Right cardiac atrium (tissue), 5 donors: ENCODE measurements around the gene SERPINB8. TPM values are rescaled to one million over a fixed set of nuclear protein-coding genes. Genes with fewer than 3 reads are reported as not detected.
A peak's percentile ranks its signal among the peaks of the same experiment; 100 is the strongest.
"Not testable (repeated sequence)": the region's sequence is repeated elsewhere in the genome, so short reads cannot be mapped to it uniquely, and the experiment has no call there.

Experiments used
- ATAC-seq, 2 donors: fragments of 200-7000 bp; cut with Tn5 transposase; one replicate each; pipeline versions ENCODE4 v1.8.0 to v1.9.1; 2020; ENCODE audit warnings: moderate library complexity in 2 of 2, mild to moderate bottlenecking in 1 of 2
- DNase-seq, 3 donors: peaks; one replicate each; pipeline ENCODE4 v3.0.0-alpha.2; 2020
- H3K27ac ChIP-seq: one replicate; pipeline ENCODE4 v1.5.1; 2013; ENCODE audit warnings: mild to moderate bottlenecking, low read length, control low read depth, moderate library complexity
- H3K27me3 ChIP-seq: one replicate; pipeline ENCODE4 v1.6.1; 2013; ENCODE audit not compliant: control insufficient read depth, insufficient read depth
- H3K4me1 ChIP-seq: one replicate; pipeline ENCODE4 v1.6.1; 2013; ENCODE audit warnings: low read length; ENCODE audit not compliant: control insufficient read depth, insufficient read depth
- H3K4me3 ChIP-seq: one replicate; pipeline ENCODE4 v1.5.1; 2013; ENCODE audit warnings: low read length, control low read depth
- H3K9me3 ChIP-seq: one replicate; pipeline ENCODE4 v1.6.1; 2013; ENCODE audit warnings: low read length; ENCODE audit not compliant: control insufficient read depth
- WGBS: extraction: QIAGEN DNeasy Blood & Tissue Kit; methylation state at CpG from one replicate; pipeline ENCODE4 v1.1.7; 2013; 5-methylcytosine and 5-hydroxymethylcytosine counted together
- intact Hi-C, 4 donors: fragments of 100-400 bp; cut with DNase I; formaldehyde crosslinking; loops; one replicate each; pipeline versions ENCODE4 v1.11.0 to v1.14.0; 2022 to 2023
- polyA plus RNA-seq: library from polyadenylated mRNA; stranded (reverse); fragments of 200-250 nt; gene quantifications from one replicate; pipeline ENCODE4 v1.2.3, GENCODE V29; 2013
- total RNA-seq, 4 donors: library from RNA; stranded (reverse); fragmentation: NEBNext Ultra II Directional; extraction: Animal tissue kit (Norgen Biotek cat#: 25700); gene quantifications; one replicate each; pipeline ENCODE4 v1.2.1, GENCODE V29; 2021
- donor health status: healthy with polysubstance abuse.
- donor health status: DM: no; HTN: yes; CAD: no.
- donor health status: DM: no; HTN: no; CAD: no.
- donor health status: DM: no; HTN: yes; CAD: no; lungs with severe emphysema.
- donor health status: DM: yes; HTN: yes; CAD: no.

Gene SERPINB8
- total and polyA plus RNA-seq, 5 donors, result 1.9 to 9.6 (median 5.5) TPM

DNA sequence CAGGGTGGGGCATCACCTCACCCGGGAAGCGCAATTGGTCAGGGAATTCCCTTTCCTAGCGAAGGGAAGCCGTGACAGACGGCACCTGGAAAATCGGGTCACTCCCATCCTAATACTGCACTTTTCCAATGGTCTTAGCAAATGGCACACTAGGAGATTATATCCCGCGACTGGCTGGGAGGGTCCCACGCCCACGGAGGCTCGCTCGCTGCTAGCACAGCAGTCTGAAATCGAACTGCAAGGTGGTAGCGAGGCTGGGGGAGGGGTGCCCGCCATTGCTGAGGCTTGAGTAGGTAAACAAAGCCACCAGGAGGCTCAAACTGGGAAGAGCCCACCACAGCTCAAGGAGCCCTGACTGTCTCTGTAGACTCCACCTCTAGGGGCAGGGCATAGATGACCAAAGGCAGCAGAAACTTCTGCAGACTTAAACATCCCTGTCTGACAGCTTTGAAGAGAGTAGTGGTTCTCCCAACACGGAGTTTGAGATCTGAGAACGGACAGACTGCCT, 29.3 kb upstream of the SERPINB8 start:
- H3K27ac ChIP-seq, intact Hi-C loops, ATAC-seq, DNase-seq, H3K9me3 ChIP-seq, H3K4me3 ChIP-seq, H3K4me1 ChIP-seq, H3K27me3 ChIP-seq: not testable (repeated sequence)
- WGBS, result 74% methylated on average over 17 of the region's 17 CpGs

GRCh38 chr18:63947051-63947790, 22.7 kb upstream of the SERPINB8 start:
- DNase-seq (no peak), ATAC-seq (no peak)
- no peak overlapping the region for H3K27ac ChIP-seq
- intact Hi-C loops, result no loop called here
- WGBS, result 90% methylated on average over 3 of the region's 3 CpGs
- H3K4me3 ChIP-seq, result no peak overlapping the region
- H3K27me3 ChIP-seq, result no peaks in the 10 kb centered on the region
- no peaks in the 10 kb centered on the region for H3K9me3 ChIP-seq
- no peaks in the 10 kb centered on the region for H3K4me1 ChIP-seq

DNA sequence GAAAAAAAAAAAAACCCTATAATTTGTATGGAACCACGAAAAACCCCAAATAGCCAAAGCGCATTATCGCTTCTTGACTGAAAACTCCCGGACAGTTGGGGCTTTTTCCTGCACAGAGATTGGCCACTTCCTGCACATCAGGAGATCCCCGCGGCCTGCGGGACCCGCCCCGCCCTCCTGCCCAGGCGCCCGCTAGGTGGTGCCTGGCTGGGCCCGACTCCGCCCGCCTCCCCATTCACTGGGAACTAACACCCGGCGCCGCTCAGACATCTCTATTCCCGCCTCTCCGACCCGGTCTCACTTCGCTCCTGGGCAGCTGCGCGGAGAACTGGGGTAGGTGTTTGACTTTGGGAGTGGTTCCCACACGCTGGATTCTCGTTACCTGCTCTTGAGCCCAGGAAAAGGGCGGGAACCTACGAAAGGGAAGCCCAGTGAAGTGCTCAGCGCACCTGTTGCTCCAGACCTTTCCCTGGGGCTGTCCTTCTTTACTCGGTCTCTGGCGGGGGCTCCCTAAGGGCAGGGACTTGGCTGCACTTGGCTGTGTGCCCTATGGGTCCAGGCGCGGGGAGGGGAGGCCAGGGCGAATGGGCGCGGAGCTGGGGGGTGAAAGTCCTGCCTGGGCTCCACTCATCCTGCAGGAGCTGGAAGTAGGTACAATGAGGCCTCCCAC, 20.7 kb upstream of the SERPINB8 start, which contains the start of gene HMSD:
TSS of gene HMSD (plus strand) at position 234 of the 670 bp plus-strand sequence. CDS start 4,155 bp downstream, outside the sequence.
- H3K9me3 ChIP-seq, result no peaks in the 10 kb centered on the region
- H3K27ac ChIP-seq, result no peak within 1 kb of the TSS
- WGBS, result 12% methylated on average over 35 of the region's 35 CpGs
- intact Hi-C loops, result no loop called here
- peak within 1 kb of the TSS; percentile 53 for H3K4me3 ChIP-seq
- no peaks in the 10 kb centered on the region for H3K4me1 ChIP-seq
- H3K27me3 ChIP-seq, result no peaks in the 10 kb centered on the region
- DNase-seq (peak; percentile 62 to 82 (median 80)), ATAC-seq (peak; percentile 91 to 95)

DNA sequence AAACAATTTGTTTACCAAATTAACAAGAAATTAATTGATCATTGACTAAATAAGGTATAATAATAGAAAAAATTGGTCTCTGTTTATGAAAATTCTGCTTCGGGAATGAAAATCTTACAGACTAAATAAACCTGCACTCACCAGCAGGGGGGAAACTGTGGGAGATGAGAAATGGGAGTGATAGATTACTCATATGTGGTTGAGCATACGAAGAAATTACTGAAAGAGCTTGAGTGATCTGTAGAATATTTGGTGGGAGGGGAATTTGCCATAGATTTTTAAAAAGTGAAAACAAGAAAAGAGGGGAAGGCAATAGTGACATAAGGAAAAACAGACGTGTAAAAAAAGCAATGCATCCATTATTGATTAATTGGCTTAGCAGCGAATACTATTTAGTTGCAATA, 18.6 kb upstream of the SERPINB8 start:
- Histone ChIP-seq H3K27ac (no peak overlapping the region), H3K4me3 (no peak overlapping the region), H3K27me3 (no peaks in the 10 kb centered on the region), H3K4me1 (no peaks in the 10 kb centered on the region), H3K9me3 (no peaks in the 10 kb centered on the region)
- no peak for ATAC-seq
- intact Hi-C loops, result no loop called here
- no peak for DNase-seq
- 81% methylated on average over 4 of the region's 4 CpGs for WGBS

DNA sequence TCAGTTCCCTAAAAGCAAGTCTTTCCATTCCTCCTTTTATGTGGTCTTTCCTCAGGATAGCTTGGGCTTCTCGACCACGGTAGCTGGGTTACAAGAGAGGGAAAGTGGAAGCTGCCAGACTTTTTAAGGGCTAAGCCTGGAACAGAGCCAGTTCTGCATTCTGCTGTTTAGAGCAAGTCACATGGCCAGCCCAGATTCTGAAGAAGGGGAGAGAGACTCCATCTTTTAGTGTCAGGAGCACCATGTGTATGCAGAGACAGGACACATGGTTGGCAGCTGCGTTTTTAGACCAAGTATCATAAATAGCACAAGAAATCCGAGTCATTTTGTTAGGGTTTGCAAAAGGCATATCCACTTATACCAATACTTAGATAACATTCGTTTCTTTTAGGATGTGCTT, 16.1 kb upstream of the SERPINB8 start:
- Histone ChIP-seq H3K27ac (no peak overlapping the region), H3K4me1 (no peaks in the 10 kb centered on the region), H3K4me3 (no peak overlapping the region), H3K27me3 (no peaks in the 10 kb centered on the region), H3K9me3 (no peaks in the 10 kb centered on the region)
- no peak for ATAC-seq
- no peak for DNase-seq
- 42% methylated on average over 5 of the region's 5 CpGs for WGBS
- intact Hi-C loops, result no loop called here

DNA sequence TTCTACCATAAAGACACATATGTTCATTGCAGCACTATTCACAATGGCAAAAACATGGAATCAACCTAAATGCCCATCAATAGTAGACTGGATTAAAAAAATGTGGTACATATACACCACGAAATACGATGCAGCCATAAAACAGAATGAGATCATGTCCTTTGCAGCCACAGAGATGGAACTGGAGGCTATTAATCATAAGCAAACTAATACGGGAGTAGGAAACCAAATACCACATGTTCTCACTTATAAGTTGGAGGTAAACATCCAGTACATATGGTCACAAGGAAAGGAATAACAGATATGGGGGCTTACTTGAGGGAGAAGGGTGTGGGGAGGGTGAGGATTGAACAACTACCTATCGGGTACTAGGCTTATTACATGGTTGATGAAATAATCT, 13.1 kb upstream of the SERPINB8 start:
- WGBS, result 78% methylated on average over 4 of the region's 4 CpGs
- H3K4me1 ChIP-seq, result no peaks in the 10 kb centered on the region
- ATAC-seq (no peak), DNase-seq (no peak)
- no peak overlapping the region for H3K4me3 ChIP-seq
- no peak overlapping the region for H3K27ac ChIP-seq
- intact Hi-C loops, result no loop called here
- H3K27me3 ChIP-seq, result no peaks in the 10 kb centered on the region
- no peaks in the 10 kb centered on the region for H3K9me3 ChIP-seq

DNA sequence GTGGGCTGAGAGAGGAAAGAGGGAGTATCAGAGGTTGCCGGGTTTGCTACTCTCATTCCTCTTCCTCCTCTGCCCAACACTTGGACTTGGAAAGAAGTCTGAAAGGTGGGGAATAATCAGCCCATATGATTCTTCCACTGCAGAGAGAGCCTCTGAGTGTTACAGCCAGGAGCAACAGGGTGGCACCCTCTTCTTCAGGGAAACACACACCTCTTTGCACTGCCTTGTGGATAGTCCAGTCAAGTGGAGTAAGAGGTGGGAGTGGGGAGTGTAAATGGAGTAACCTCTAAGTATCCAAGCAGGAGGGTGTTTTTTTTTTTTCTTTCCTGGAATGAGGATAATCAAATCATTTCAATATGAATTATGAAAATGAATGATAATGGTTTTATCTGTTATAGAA, 9.0 kb upstream of the SERPINB8 start:
- Histone ChIP-seq H3K27ac (no peak overlapping the region), H3K9me3 (no peaks in the 10 kb centered on the region), H3K4me3 (no peak overlapping the region), H3K27me3 (no peaks in the 10 kb centered on the region), H3K4me1 (no peaks in the 10 kb centered on the region)
- WGBS, result 44% methylated on average over 1 of the region's 1 CpG
- no peak for DNase-seq
- ATAC-seq, result no peak
- intact Hi-C loops, result no loop called here

- 67% methylated on average over 5 of the region's 5 CpGs for WGBS
- H3K4me1 ChIP-seq, result no peaks in the 10 kb centered on the region
- DNase-seq (no peak), ATAC-seq (no peak)
- H3K27me3 ChIP-seq, result no peaks in the 10 kb centered on the region
- H3K4me3 ChIP-seq, result no peak overlapping the region
- intact Hi-C loops, result no loop called here
- no peak overlapping the region for H3K27ac ChIP-seq
- no peaks in the 10 kb centered on the region for H3K9me3 ChIP-seq
Measured at GRCh38 chr18:63961435-63961980, 8.4 kb upstream of the SERPINB8 start.

- intact Hi-C loops, result no loop called here
- H3K4me1 ChIP-seq, result no peaks in the 10 kb centered on the region
- H3K9me3 ChIP-seq, result no peaks in the 10 kb centered on the region
- 36% methylated on average over 1 of the region's 1 CpG for WGBS
- H3K27me3 ChIP-seq, result no peaks in the 10 kb centered on the region
- ATAC-seq, result no peak
- no peak overlapping the region for H3K4me3 ChIP-seq
- no peak for DNase-seq
- no peak overlapping the region for H3K27ac ChIP-seq
Measured at GRCh38 chr18:63962137-63962536, 7.7 kb upstream of the SERPINB8 start.

DNA sequence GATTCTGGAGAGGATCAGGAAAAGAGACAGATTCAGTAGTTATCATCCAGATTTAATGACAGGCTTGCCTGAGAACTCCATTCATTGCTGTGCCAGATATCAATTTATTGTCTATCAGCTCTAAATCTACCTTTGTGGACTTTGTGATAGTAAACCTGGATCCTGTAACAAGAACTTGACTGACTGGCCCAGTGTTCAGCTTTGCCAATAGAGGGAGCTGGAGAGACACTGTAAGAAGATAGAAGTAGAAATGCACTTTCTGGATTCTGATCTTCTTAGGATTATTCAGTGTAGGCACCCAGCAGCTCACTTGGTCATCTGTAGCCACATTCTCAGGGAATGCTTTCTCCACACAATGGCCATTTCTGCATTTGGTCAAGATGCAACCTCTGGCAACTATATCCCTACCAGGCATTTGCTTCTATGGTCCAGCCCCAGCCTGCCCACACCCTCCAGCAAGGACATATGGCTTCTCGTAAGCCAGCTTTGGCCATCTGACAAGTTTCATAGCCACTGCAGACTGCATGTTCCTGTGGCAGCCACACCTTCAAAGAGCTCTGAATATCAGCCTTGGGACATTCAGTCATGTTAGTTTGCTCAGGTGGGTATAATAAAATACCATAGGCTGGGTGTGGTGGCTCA, 6.1 kb upstream of the SERPINB8 start:
- 45% methylated on average over 1 of the region's 1 CpG for WGBS
- ATAC-seq (peak; percentile 45 to 69), DNase-seq (peak in 2 of 3 donors; percentile 40 to 47)
- Histone ChIP-seq H3K9me3 (no peaks in the 10 kb centered on the region), H3K4me3 (no peak overlapping the region), H3K27me3 (no peaks in the 10 kb centered on the region), H3K27ac (no peak overlapping the region), H3K4me1 (no peaks in the 10 kb centered on the region)
- intact Hi-C loops, result no loop called here

DNA sequence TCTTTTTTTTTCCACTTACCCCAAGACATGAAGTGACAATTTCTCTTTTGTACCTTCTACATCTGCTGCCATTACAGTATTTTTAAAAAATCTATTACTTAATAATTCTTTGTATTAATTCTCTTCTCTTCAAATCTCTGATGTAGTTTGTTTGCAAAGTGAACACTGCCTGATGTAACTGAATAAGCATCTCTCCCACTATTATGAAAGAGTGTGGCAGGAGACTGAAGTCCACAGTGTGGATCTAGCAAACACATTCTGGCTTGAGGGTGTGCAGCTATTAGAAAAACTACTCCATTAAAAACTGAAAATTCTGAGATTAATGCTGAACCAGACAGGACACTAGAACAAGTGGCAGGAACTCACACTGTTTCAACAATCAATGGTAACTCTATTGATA, 5.0 kb upstream of the SERPINB8 start:
- no peak overlapping the region for H3K27ac ChIP-seq
- H3K4me1 ChIP-seq, result no peaks in the 10 kb centered on the region
- intact Hi-C loops, result no loop called here
- no peaks in the 10 kb centered on the region for H3K27me3 ChIP-seq
- ATAC-seq (no peak), DNase-seq (no peak)
- H3K9me3 ChIP-seq, result no peaks in the 10 kb centered on the region
- H3K4me3 ChIP-seq, result no peak overlapping the region
